HG03442 (cell line): ENCODE measurements around the gene SNX25.

Experiments used
- ATAC-seq: cut with Tn5 transposase; IDR thresholded peaks from one replicate; pipeline ENCODE4 v1.9.1; 2021; ENCODE audit warnings: mild to moderate bottlenecking, moderate library complexity; ENCODE audit not compliant: unreplicated experiment

The SNX25 gene

DNA sequence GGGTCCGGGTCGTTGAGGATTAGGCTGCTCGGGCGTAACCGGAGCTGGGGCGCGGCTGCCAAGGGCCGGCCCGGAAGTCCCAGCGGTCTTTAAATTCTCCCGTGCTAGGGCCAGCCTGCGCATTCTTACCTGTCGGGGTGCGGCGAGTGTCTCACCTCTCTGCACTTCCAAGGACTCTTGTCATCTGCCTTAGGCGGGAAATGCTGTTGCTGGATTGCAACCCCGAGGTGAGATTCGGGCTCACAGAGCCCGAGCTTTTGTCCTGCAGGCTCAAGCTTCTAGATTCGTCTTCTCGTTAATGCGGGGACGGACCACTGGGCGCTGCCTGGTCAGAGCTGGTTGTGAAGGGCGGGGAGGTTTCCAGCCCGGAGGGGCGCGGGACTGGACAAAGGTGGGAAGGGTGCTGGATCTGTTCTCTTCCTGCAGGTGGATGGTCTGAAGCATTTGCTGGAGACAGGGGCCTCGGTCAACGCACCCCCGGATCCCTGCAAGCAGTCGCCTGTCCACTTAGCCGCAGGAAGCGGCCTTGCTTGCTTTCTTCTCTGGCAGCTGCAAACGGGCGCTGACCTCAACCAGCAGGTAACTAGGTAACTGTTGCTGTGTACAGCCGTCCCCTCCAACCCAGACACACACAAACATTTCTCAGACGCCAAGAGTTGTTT lies 187.5 kb downstream of the SNX25 start, which contains the start of gene ANKRD37:
Gene ANKRD37 (plus strand): TSS at position 118 of the 662 bp plus-strand sequence. CDS start 83 bp downstream, at position 201.
- no peak for ATAC-seq

DNA sequence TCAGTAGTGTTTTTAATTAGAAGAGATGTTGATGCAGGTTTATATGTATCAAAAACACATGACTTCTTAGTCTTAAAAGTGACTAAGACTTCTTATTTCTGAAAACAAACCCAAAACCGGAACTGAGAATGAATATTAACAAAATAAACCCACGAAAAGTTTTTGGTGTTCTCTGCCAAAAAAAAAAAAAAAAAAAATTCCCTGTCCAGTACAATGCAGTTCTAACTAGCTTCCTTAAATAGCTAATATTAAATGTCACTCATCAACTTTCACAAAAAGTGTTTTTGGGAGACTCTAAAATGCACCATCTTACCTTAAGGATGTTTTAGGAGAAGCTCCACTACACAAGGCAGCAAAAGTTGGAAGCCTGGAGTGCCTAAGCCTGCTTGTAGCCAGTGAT lies 189.2 kb downstream of the SNX25 start:
- no peak for ATAC-seq

GRCh38 chr4:185399466-185399865 lies 190.1 kb downstream of the SNX25 start:
- ATAC-seq = no peak

DNA sequence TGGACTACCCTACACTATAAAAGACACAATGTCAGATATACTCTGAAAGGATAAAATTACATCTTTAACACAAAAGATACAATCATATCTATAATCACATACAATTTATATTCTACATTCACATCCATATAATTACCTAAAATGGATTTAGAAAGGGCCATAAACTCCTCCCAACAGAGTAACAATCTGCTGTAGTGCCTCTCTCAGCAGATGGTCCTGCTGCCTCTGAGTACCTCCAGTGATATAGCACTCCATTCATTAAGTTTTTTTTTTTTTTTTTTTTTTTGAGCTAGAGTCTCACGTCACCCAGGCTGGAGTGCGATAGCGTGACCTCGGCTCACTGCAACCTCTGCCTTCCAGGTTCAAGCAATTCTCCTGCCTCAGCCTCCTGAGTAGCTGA lies 194.6 kb downstream of the SNX25 start:
- ATAC-seq = no peak

- peak; percentile 49 for ATAC-seq
Measured at GRCh38 chr4:185405296-185405999, 196.1 kb downstream of the SNX25 start.

DNA sequence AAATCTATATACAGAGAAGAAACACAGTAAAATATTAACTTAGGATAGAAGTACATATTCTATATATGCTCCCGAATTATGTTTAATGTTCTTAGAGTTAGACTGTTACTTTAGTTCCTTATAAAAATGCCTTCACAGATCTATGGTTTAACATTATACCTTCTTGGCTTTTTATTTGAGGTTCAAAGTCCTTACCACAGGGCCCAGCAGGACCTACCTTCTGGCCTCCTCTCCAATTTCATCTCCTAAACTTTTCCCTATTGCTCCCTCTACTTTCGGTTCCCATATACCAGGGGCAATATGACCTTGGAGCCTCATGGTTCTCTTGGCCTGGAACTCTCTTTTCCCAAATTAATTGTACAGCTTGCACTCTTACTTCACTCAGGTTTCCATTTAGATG lies 199.0 kb downstream of the SNX25 start:
- ATAC-seq = no peak

DNA sequence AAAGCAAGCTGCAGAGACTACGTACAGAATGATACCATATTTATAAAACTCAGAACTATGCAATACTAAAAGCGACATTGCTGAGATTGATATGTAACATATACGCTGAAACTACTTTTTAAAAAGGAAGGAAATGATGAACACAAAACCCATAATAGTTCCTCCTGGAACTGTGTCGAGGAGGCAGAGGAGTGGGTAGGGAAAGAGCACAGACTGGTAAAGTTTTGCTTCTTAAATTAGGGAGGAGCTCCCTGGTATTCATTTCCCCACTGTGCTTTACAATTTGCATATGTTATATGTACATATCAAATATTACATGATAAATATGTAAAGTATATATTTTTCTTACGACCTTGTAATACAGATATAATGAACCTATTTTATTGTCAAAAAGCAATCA lies 202.5 kb downstream of the SNX25 start:
- ATAC-seq = no peak

DNA sequence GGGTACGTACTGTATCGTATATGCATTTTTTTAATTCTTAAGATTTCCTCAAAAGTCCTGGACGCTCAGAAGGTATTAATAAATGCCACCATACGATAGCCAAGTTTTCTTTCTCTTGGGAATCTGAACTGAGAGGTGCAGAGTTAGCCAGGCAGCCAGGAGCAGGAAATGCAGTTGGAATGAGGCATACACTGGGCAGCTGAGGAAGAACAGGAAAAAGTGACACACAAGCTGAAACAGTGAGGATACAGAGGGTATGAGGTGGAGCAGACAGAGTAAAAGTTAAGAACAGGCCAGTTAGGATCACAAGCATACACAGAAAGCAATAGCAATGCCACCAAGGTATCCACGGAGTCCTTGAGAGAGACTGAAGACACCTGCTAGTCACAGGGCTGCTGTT lies 203.0 kb downstream of the SNX25 start:
- no peak for ATAC-seq
